Activated naive CD8-positive, alpha-beta T cell (primary cell): ENCODE measurements around the gene ZMAT3.
"Not testable (repeated sequence)": the region's sequence is repeated elsewhere in the genome, so short reads cannot be mapped to it uniquely, and the experiment has no call there.

ENCODE experiments used
- H3K27ac Mint-ChIP-seq: one replicate; pipeline ENCODE4 v1.8.0; 2021; ENCODE audit warnings: mixed read lengths
- H3K27me3 Mint-ChIP-seq: one replicate; pipeline ENCODE4 v1.8.0; 2021; ENCODE audit warnings: mixed read lengths
- H3K36me3 Mint-ChIP-seq: one replicate; pipeline ENCODE4 v1.8.0; 2021; ENCODE audit warnings: mixed read lengths
- H3K4me1 Mint-ChIP-seq: one replicate; pipeline ENCODE4 v1.8.0; 2021; ENCODE audit warnings: low read depth, mixed read lengths
- H3K4me3 Mint-ChIP-seq: one replicate; pipeline ENCODE4 v1.8.0; 2021; ENCODE audit warnings: mild to moderate bottlenecking, mixed read lengths
- H3K9me3 Mint-ChIP-seq: one replicate; pipeline ENCODE4 v1.8.0; 2021; ENCODE audit warnings: low read depth, mixed read lengths

The ZMAT3 gene

DNA sequence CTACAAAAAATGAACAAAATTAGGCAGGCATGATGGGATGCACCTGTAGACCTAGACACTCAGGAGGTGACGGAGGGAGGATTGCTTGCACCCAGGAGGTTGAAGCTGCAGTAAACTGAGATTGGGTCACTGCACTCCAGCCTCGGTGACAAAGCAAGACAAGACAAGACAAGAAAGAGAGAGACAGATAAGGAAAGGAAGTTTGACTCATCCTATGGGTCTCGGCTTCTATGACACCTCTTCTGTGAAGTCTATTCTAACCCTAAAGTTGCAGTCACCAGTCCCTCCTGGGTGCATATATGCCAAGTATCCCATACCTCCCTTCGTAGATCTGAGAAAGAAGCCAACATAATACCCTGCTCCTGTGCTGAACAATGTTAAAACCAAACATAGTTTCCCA lies 7.9 kb upstream of the ZMAT3 start:
- Mint-ChIP-seq H3K27ac (no peak overlapping the region), H3K36me3 (no peaks in the 10 kb centered on the region), H3K4me1 (peaks cover 13% of the 10 kb centered on the region), H3K4me3 (no peak overlapping the region), H3K27me3 (no peaks in the 10 kb centered on the region), H3K9me3 (no peaks in the 10 kb centered on the region)

DNA sequence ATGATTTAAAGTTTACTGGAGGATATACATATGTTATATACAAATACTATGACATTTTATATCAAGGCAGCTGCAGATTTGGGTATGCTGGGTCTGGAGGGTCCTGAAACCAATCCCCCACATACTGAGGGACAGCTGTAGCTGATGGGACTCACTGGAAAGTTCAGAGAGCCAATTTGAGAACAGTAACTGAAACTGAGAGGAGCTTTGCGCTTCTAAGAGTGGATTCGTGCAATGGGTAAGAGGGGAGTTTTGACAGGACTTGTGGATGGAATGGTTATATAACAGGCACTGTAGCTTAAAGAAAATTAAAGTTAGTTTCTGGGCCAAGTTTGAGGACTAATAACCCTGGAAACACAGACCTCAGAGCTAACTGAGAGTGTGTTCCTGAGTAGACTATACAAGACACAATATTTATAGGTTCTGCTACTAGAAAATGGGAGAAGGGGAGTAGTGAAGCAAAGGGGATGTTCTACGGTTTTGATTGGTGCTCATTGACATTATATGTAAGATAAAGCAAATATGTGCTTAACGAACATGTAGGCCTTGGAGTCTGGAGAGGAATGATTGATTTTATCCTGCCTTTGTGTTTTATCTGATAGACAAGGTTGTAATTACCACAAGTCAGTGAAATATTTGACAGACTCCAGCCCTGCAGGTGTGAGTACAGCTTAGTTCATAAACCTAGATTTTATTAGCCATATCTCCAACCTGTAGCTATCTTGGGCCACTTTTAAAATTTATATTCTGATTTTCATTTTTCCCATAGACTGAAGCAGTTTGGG lies 4.8 kb upstream of the ZMAT3 start:
- Mint-ChIP-seq H3K4me3 (no peak overlapping the region), H3K4me1 (peaks cover 24% of the 10 kb centered on the region), H3K27me3 (no peaks in the 10 kb centered on the region), H3K9me3 (no peaks in the 10 kb centered on the region), H3K27ac (no peak overlapping the region), H3K36me3 (no peaks in the 10 kb centered on the region)

- peaks cover 36% of the 10 kb centered on the region for H3K4me1 Mint-ChIP-seq
- H3K4me3 Mint-ChIP-seq: no peak overlapping the region
- H3K27ac Mint-ChIP-seq: peak overlapping the region; percentile 22
- H3K36me3 Mint-ChIP-seq: no peaks in the 10 kb centered on the region
- H3K9me3 Mint-ChIP-seq: no peaks in the 10 kb centered on the region
- H3K27me3 Mint-ChIP-seq: no peaks in the 10 kb centered on the region
Observed at GRCh38 chr3:179074656-179075055, 3.0 kb upstream of the ZMAT3 start.

- Mint-ChIP-seq H3K27ac (no peak overlapping the region), H3K4me3 (peak overlapping the region; percentile 48), H3K36me3 (no peaks in the 10 kb centered on the region), H3K27me3 (no peaks in the 10 kb centered on the region), H3K4me1 (peaks cover 43% of the 10 kb centered on the region), H3K9me3 (no peaks in the 10 kb centered on the region)
Observed at GRCh38 chr3:179073816-179074215, 2.2 kb upstream of the ZMAT3 start.

DNA sequence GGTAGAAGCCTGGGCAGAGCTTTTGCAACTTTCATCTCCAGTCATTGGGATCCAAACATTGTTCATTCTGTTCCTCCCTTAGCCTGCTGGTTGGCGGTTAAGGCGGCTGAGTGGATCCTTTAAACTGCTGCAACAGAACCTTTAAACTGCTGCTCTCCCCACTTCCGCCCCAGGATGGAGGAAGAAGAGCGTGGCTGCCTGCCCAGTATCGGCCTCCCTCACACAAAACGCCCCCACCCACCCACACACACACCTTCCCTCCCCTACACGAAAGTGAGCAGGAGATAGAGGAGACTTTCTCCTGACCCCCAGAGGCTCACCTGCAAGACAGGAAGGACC lies 460 bp upstream of the ZMAT3 start:
- Mint-ChIP-seq H3K9me3 (no peaks in the 10 kb centered on the region), H3K27me3 (no peaks in the 10 kb centered on the region), H3K4me3 (peak overlapping the region; percentile 98), H3K36me3 (peaks cover 5% of the 10 kb centered on the region), H3K4me1 (peaks cover 49% of the 10 kb centered on the region), H3K27ac (peak overlapping the region; percentile 90)

DNA sequence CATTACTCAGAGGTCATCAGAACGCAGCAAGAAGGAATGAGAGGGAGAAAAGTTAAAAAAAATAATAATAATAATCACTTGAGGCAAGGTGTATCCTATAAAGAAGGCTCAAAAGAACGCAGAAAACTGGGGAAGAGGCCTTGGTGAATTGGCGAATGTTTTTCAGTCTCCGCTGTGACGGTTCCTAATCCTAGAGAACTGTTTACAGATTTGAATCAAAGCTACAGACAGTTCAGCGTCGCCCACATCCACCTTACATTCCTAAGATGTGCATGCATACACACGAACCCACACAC lies 634 bp downstream of the ZMAT3 start:
- peak overlapping the region; percentile 98 for H3K4me3 Mint-ChIP-seq
- no peaks in the 10 kb centered on the region for H3K9me3 Mint-ChIP-seq
- peak overlapping the region; percentile 93 for H3K27ac Mint-ChIP-seq
- H3K4me1 Mint-ChIP-seq: peaks cover 49% of the 10 kb centered on the region
- no peaks in the 10 kb centered on the region for H3K27me3 Mint-ChIP-seq
- peaks cover 7% of the 10 kb centered on the region for H3K36me3 Mint-ChIP-seq

- H3K36me3 Mint-ChIP-seq: peaks cover 7% of the 10 kb centered on the region
- no peaks in the 10 kb centered on the region for H3K27me3 Mint-ChIP-seq
- no peak overlapping the region for H3K27ac Mint-ChIP-seq
- H3K4me1 Mint-ChIP-seq: peaks cover 47% of the 10 kb centered on the region
- H3K4me3 Mint-ChIP-seq: peak overlapping the region; percentile 45
- H3K9me3 Mint-ChIP-seq: no peaks in the 10 kb centered on the region
Observed at GRCh38 chr3:179069762-179070390, 1.7 kb downstream of the ZMAT3 start.

- H3K4me3 Mint-ChIP-seq: peak overlapping the region; percentile 35
- peaks cover 43% of the 10 kb centered on the region for H3K4me1 Mint-ChIP-seq
- peak overlapping the region; percentile 13 for H3K27ac Mint-ChIP-seq
- no peaks in the 10 kb centered on the region for H3K9me3 Mint-ChIP-seq
- H3K36me3 Mint-ChIP-seq: peaks cover 12% of the 10 kb centered on the region
- no peaks in the 10 kb centered on the region for H3K27me3 Mint-ChIP-seq
Observed at GRCh38 chr3:179068779-179069530, 2.7 kb downstream of the ZMAT3 start.

DNA sequence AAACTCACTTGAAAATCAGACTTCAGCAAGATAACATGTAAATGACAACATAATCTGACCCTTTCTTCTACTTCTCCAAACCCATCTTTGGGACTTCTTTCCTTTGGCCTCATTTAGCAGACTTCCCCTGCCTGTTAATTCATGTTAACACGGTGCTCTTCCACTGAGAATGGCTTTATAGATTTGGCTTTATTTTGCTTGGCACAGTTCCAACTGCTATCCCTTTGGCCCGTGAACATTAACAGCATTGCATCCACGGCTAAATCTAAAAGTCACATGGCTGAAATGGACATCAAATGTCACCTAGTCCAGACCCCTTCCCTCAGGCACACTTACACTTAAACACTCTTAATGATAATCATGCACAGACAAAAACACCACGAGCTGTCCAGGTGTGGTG lies 3.8 kb downstream of the ZMAT3 start:
- Mint-ChIP-seq H3K36me3 (peaks cover 15% of the 10 kb centered on the region), H3K27me3 (no peaks in the 10 kb centered on the region), H3K27ac (no peak overlapping the region), H3K4me3 (no peak overlapping the region), H3K4me1 (peaks cover 41% of the 10 kb centered on the region), H3K9me3 (no peaks in the 10 kb centered on the region)

GRCh38 chr3:179067291-179067690 lies 4.3 kb downstream of the ZMAT3 start:
- H3K36me3 Mint-ChIP-seq: peaks cover 15% of the 10 kb centered on the region
- no peaks in the 10 kb centered on the region for H3K27me3 Mint-ChIP-seq
- no peaks in the 10 kb centered on the region for H3K9me3 Mint-ChIP-seq
- no peak overlapping the region for H3K27ac Mint-ChIP-seq
- peaks cover 44% of the 10 kb centered on the region for H3K4me1 Mint-ChIP-seq
- no peak overlapping the region for H3K4me3 Mint-ChIP-seq

DNA sequence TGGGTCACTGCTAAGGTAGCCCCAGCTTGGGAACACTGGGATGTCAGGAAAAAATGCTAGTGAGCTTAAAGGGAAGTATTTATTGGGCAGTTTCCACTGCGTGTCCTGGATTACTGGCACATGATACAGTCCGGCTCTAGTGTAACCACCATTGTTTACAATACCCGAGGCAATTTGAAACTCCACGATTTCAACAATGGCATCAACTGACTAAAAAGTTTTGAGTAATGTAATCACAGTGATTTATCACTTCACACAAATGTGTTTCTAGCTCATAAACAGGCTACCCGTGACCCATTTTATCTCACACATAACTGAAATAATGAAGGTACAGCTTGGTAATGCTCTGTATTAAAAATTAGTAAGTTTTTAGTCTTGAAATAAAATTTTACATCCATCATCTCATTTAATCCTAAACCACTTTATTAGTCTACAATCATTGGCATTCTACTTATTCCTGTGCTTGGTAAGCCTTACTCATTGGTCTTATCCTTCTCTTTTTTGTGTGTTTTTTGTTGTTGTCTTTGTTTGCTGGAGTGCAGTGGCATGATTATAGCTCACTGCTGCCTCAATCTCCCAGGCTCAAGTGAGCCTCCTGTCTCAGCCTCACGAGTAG lies 7.6 kb downstream of the ZMAT3 start:
- no peak overlapping the region for H3K4me3 Mint-ChIP-seq
- no peaks in the 10 kb centered on the region for H3K9me3 Mint-ChIP-seq
- peaks cover 17% of the 10 kb centered on the region for H3K36me3 Mint-ChIP-seq
- H3K27ac Mint-ChIP-seq: no peak overlapping the region
- peaks cover 42% of the 10 kb centered on the region for H3K4me1 Mint-ChIP-seq
- no peaks in the 10 kb centered on the region for H3K27me3 Mint-ChIP-seq

- Mint-ChIP-seq H3K4me1 (peaks cover 18% of the 10 kb centered on the region), H3K27ac (no peak overlapping the region), H3K36me3 (peaks cover 15% of the 10 kb centered on the region), H3K9me3 (no peaks in the 10 kb centered on the region), H3K4me3 (no peak overlapping the region), H3K27me3 (no peaks in the 10 kb centered on the region)
Observed at GRCh38 chr3:179056326-179056725, 15.3 kb downstream of the ZMAT3 start.

DNA sequence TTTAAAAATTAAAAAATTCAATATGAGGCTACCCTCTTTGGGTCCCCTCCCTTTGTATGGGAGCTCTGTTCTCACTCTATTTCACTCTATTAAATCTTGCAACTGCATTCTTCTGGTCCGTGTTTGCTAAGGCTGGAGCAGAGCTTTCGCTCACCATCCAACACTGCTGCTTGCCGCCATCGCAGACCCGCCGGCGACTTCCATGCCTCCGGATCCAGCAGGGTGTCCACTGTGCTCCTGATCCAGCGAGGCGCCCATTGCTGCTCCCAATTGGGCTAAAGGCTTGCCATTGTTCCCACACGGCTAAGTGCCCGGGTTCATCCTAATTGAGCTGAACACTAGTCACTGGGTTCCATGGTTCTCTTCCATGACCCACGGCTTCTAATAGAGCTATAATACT lies 17.0 kb downstream of the ZMAT3 start:
- not testable (repeated sequence) for H3K27me3 Mint-ChIP-seq, H3K9me3 Mint-ChIP-seq, H3K27ac Mint-ChIP-seq, H3K4me3 Mint-ChIP-seq
- Mint-ChIP-seq H3K36me3 (peaks cover 20% of the 10 kb centered on the region), H3K4me1 (peaks cover 18% of the 10 kb centered on the region)

- no peaks in the 10 kb centered on the region for H3K27me3 Mint-ChIP-seq
- peaks cover 15% of the 10 kb centered on the region for H3K36me3 Mint-ChIP-seq
- H3K9me3 Mint-ChIP-seq: no peaks in the 10 kb centered on the region
- H3K4me3 Mint-ChIP-seq: no peak overlapping the region
- H3K4me1 Mint-ChIP-seq: peaks cover 52% of the 10 kb centered on the region
- H3K27ac Mint-ChIP-seq: no peak overlapping the region
Observed at GRCh38 chr3:179046497-179047353, 24.9 kb downstream of the ZMAT3 start.
